NCI-H526 (cell line): ENCODE results near the gene PPP2R2C.

Experiments used
- DNase-seq, 2 experiments: peaks; one replicate each; lab custom pipeline; 2025; lab: John Stamatoyannopoulos, UW

The PPP2R2C gene

GRCh38 chr4:6365545-6366086 lies 106.8 kb downstream of the PPP2R2C start:
- DNase-seq = no peak

GRCh38 chr4:6364581-6364980 lies 107.8 kb downstream of the PPP2R2C start:
- no peak for DNase-seq

- DNase-seq = no peak
Measured at GRCh38 chr4:6364146-6364545, 108.3 kb downstream of the PPP2R2C start.

- DNase-seq = no peak
Measured at GRCh38 chr4:6362896-6363295, 109.5 kb downstream of the PPP2R2C start.

GRCh38 chr4:6362243-6362885 lies 110.0 kb downstream of the PPP2R2C start:
- DNase-seq = peak in 1 of 2 experiments; percentile 56

GRCh38 chr4:6361076-6361784 lies 111.2 kb downstream of the PPP2R2C start:
- DNase-seq = no peak

GRCh38 chr4:6360385-6360784 lies 112.0 kb downstream of the PPP2R2C start:
- peak in 1 of 2 experiments; percentile 42 for DNase-seq

- peak; percentile 73 to 85 for DNase-seq
Measured at GRCh38 chr4:6359536-6360308, 112.7 kb downstream of the PPP2R2C start.

- DNase-seq = peak in 1 of 2 experiments; percentile 19
Measured at GRCh38 chr4:6357476-6357875, 114.9 kb downstream of the PPP2R2C start.

- DNase-seq = no peak
Measured at GRCh38 chr4:6356076-6356560, 116.3 kb downstream of the PPP2R2C start.

- no peak for DNase-seq
Measured at GRCh38 chr4:6355052-6355451, 117.4 kb downstream of the PPP2R2C start.

- DNase-seq = no peak
Measured at GRCh38 chr4:6354626-6355025, 117.8 kb downstream of the PPP2R2C start.

GRCh38 chr4:6354119-6354518 lies 118.3 kb downstream of the PPP2R2C start:
- DNase-seq = peak in 1 of 2 experiments; percentile 19

- DNase-seq = peak; percentile 64 to 82
Measured at GRCh38 chr4:6352031-6352692, 120.3 kb downstream of the PPP2R2C start.

- no peak for DNase-seq
Measured at GRCh38 chr4:6351246-6352000, 121.0 kb downstream of the PPP2R2C start.

GRCh38 chr4:6350646-6351045 lies 121.8 kb downstream of the PPP2R2C start:
- no peak for DNase-seq

- no peak for DNase-seq
Measured at GRCh38 chr4:6349896-6350603, 122.4 kb downstream of the PPP2R2C start.

GRCh38 chr4:6348408-6348807 lies 124.0 kb downstream of the PPP2R2C start:
- DNase-seq = no peak

- DNase-seq = no peak
Measured at GRCh38 chr4:6347511-6348045, 124.8 kb downstream of the PPP2R2C start.
